GM10248 (cell line): ENCODE measurements around the gene MDM1.

Source experiments
- CTCF ChIA-PET: fragments of 300-600 bp; sonication (Branson Sonifier 250); formaldehyde crosslinking; extraction: SDS; loops from one replicate; lab custom pipeline; 2021; ENCODE audit warnings: antibody characterized with exemption; lab: Yijun Ruan, JAX
- POLR2A ChIA-PET: fragments of 350-650 bp; sonication (Branson Sonifier 250); formaldehyde crosslinking; extraction: SDS; loops from one replicate; lab custom pipeline; 2020; ENCODE audit warnings: antibody characterized with exemption; lab: Yijun Ruan, JAX
- DNase-seq: peaks from one replicate; pipeline ENCODE4 v3.0.0; 2012; ENCODE audit errors: extremely low spot score
- CTCF ChIP-seq: IDR thresholded peaks from 2 replicates; pipeline ENCODE4 v1.5.1; 2012; ENCODE audit warnings: mild to moderate bottlenecking, low read depth; ENCODE audit errors: extremely low read depth, missing control alignments, control extremely low read depth

MDM1 gene

GRCh38 chr12:68279227-68280054, 52.7 kb downstream of the MDM1 start:
- DNase-seq: no peak
- no peak for TF ChIP-seq CTCF
- POLR2A ChIA-PET: no interaction called here
- CTCF ChIA-PET: no interaction called here

GRCh38 chr12:68276402-68276930, 55.7 kb downstream of the MDM1 start:
- ChIA-PET POLR2A (no interaction called here), CTCF (interaction anchor here (0.6 to 1.9 kb wide), 5 partner anchors 10 to 45 kb away, joined by 3 to 5 read pairs (median 3); no protein-coding TSS in a partner anchor)
- TF ChIP-seq CTCF: no peak
- no peak for DNase-seq

- ChIA-PET CTCF (interaction anchor here (1.5 kb wide), 1 partner anchor 10 kb away, joined by 3 read pairs; no protein-coding TSS in a partner anchor), POLR2A (no interaction called here)
- TF ChIP-seq CTCF: no peak
- no peak for DNase-seq
Observed at GRCh38 chr12:68272732-68273131, 59.4 kb downstream of the MDM1 start.

DNA sequence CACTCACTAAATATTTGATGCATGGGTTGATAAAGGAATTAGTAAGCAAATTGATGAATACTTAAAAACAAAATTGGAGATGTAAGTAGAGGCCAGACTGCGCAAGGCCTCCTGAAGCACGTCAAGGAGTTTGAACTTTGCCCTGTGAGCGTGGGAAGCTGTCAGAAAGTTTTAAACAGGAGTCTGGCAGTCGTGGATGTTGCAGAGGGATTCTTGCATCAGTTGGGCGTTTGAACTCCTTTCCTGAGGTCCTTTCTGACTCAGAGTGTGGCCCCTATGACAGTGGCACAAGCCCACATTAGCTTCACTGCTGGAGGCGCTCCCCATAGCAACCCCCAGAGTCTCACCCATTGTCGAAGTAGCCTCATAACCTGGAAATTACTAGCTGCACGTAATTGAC, 60.8 kb downstream of the MDM1 start:
- no peak for DNase-seq
- CTCF ChIA-PET: interaction anchor here (1.0 to 1.4 kb wide), 2 partner anchors 21 to 22 kb away, joined by 3 to 4 read pairs; no protein-coding TSS in a partner anchor
- POLR2A ChIA-PET: no interaction called here
- no peak for TF ChIP-seq CTCF

DNA sequence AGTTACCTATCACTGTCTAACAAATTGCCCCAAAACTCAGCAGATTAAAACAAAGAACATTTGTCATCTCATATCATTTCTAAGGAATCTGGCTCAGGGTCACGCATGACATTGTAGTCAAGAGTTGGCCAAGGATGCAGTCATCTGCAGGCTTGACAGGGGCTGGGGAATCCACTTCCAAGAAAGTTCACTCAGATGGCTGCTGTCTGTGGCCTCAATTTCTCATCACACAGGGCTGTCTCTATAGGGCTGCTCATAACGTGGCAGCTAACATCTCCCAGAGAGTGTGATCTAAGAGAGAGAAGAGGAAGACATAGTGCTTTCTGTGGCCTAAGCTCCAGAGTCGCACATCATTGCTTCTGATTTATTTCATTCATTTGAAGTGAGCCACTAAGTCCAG, 61.8 kb downstream of the MDM1 start:
- no peak for DNase-seq
- CTCF ChIA-PET: interaction anchor here (1.8 kb wide), 1 partner anchor 12 kb away, joined by 6 read pairs; no protein-coding TSS in a partner anchor
- TF ChIP-seq CTCF: no peak
- POLR2A ChIA-PET: no interaction called here

- POLR2A ChIA-PET: no interaction called here
- CTCF ChIA-PET: interaction anchor here (0.7 to 1.8 kb wide), 3 partner anchors 11 to 28 kb away, joined by 3 to 6 read pairs (median 6); no protein-coding TSS in a partner anchor
- no peak for TF ChIP-seq CTCF
- DNase-seq: no peak
Observed at GRCh38 chr12:68269779-68270178, 62.4 kb downstream of the MDM1 start.
